Esophagus (tissue), 2 donors: ENCODE results near the gene N4BP2L1. TPM values are rescaled to one million over a fixed set of nuclear protein-coding genes. Genes with fewer than 3 reads are reported as not detected.
A peak's percentile ranks its signal among the peaks of the same experiment; 100 is the strongest.

Experiments
- H3K27ac ChIP-seq, 2 donors: one replicate each; pipeline ENCODE4 v1.5.1; 2013; ENCODE audit warnings: low read depth in 2 of 2, mild to moderate bottlenecking in 2 of 2, inconsistent platforms in 1 of 2, low read length in 1 of 2, moderate library complexity in 1 of 2
- H3K27me3 ChIP-seq, 2 donors: one replicate each; pipeline ENCODE4 v1.6.1; 2013; ENCODE audit warnings: low read length in 2 of 2, control low read depth in 1 of 2, mild to moderate bottlenecking in 1 of 2; ENCODE audit not compliant: insufficient read depth in 2 of 2, control insufficient read depth in 1 of 2
- H3K36me3 ChIP-seq, 2 donors: one replicate each; pipeline ENCODE4 v1.6.1; 2013; ENCODE audit warnings: low read length in 1 of 2; ENCODE audit not compliant: control insufficient read depth in 2 of 2, insufficient read depth in 2 of 2
- H3K4me1 ChIP-seq, 2 donors: one replicate each; pipeline ENCODE4 v1.6.1; 2013; ENCODE audit warnings: low read length in 1 of 2; ENCODE audit not compliant: control insufficient read depth in 2 of 2, insufficient read depth in 2 of 2
- H3K4me3 ChIP-seq, 2 donors: one replicate each; pipeline ENCODE4 v1.5.1; 2013; ENCODE audit warnings: low read length in 2 of 2, mild to moderate bottlenecking in 2 of 2, low read depth in 1 of 2, moderate library complexity in 1 of 2
- H3K9me3 ChIP-seq, 2 donors: one replicate each; pipeline ENCODE4 v1.6.1; 2013; ENCODE audit warnings: mild to moderate bottlenecking in 2 of 2, low read depth in 1 of 2, low read length in 1 of 2, moderate library complexity in 1 of 2; ENCODE audit not compliant: control insufficient read depth in 2 of 2, insufficient read depth in 1 of 2
- WGBS, 2 donors: extraction: QIAGEN DNeasy Blood & Tissue Kit; methylation state at CpG; one replicate each; pipeline ENCODE4 v1.1.7; 2013; 5-methylcytosine and 5-hydroxymethylcytosine counted together
- polyA plus RNA-seq, 2 donors: library from polyadenylated mRNA; stranded (reverse); fragments of 200-250 nt; gene quantifications; one replicate each; pipeline ENCODE4 v1.2.3, GENCODE V29; 2013
- donor health status: healthy with polysubstance abuse.
- donor health status: Bipolar disorder and iron deficiency.

The N4BP2L1 gene
- polyA plus RNA-seq = 1 to 10 TPM; 5.0 to 8.4 TPM

- Histone ChIP-seq H3K27me3 (no peaks in the 10 kb centered on the region), H3K27ac (peak within 1 kb of the TSS; percentile 81 to 92), H3K4me1 (peaks cover 0 to 5% of the 10 kb centered on the region in 2 donors), H3K4me3 (peak within 1 kb of the TSS; percentile 68 to 83), H3K9me3 (no peaks in the 10 kb centered on the region), H3K36me3 (no peaks in the 10 kb centered on the region)
- WGBS, 2 donors = 1% methylated on average over 37 to 40 of the region's 40 CpGs
Observed at GRCh38 chr13:32427852-32428580, at the start of gene N4BP2L1. N4BP2L1 (minus strand) TSS chr13:32428130; CDS start chr13:32428082, 48 bp downstream.

- H3K4me3 ChIP-seq = no peak overlapping the region
- no peak overlapping the region for H3K27ac ChIP-seq
- peaks cover 0 to 2% of the 10 kb centered on the region in 2 donors for H3K36me3 ChIP-seq
- 90 to 92% methylated on average over 5 of the region's 5 CpGs for WGBS, 2 donors
- H3K27me3 ChIP-seq = no peaks in the 10 kb centered on the region
- no peaks in the 10 kb centered on the region for H3K9me3 ChIP-seq
- no peaks in the 10 kb centered on the region for H3K4me1 ChIP-seq
Observed at GRCh38 chr13:32476892-32477291, 49.0 kb upstream of the N4BP2L1 start.

- H3K4me3 ChIP-seq = no peak overlapping the region
- H3K27ac ChIP-seq = no peak overlapping the region
- 52 to 76% methylated on average over 2 of the region's 2 CpGs for WGBS, 2 donors
- peaks cover 0 to 1% of the 10 kb centered on the region in 2 donors for H3K4me1 ChIP-seq
- peaks cover 0 to 2% of the 10 kb centered on the region in 2 donors for H3K36me3 ChIP-seq
- no peaks in the 10 kb centered on the region for H3K9me3 ChIP-seq
- H3K27me3 ChIP-seq = no peaks in the 10 kb centered on the region
Observed at GRCh38 chr13:32476021-32476731, 48.2 kb upstream of the N4BP2L1 start.

GRCh38 chr13:32474999-32475792, 47.3 kb upstream of the N4BP2L1 start:
- H3K4me1 ChIP-seq = peaks cover 0 to 1% of the 10 kb centered on the region in 2 donors
- 79 to 81% methylated on average over 10 of the region's 10 CpGs for WGBS, 2 donors
- H3K27me3 ChIP-seq = no peaks in the 10 kb centered on the region
- H3K27ac ChIP-seq = no peak overlapping the region
- peaks cover 0 to 5% of the 10 kb centered on the region in 2 donors for H3K36me3 ChIP-seq
- H3K4me3 ChIP-seq = no peak overlapping the region
- no peaks in the 10 kb centered on the region for H3K9me3 ChIP-seq

- WGBS, 2 donors = 84 to 86% methylated on average over 1 of the region's 1 CpG
- no peak overlapping the region for H3K4me3 ChIP-seq
- no peaks in the 10 kb centered on the region for H3K27me3 ChIP-seq
- no peaks in the 10 kb centered on the region for H3K9me3 ChIP-seq
- H3K4me1 ChIP-seq = peaks cover 0 to 1% of the 10 kb centered on the region in 2 donors
- H3K27ac ChIP-seq = no peak overlapping the region
- peaks cover 0 to 5% of the 10 kb centered on the region in 2 donors for H3K36me3 ChIP-seq
Observed at GRCh38 chr13:32473650-32474049, 45.7 kb upstream of the N4BP2L1 start.

- Histone ChIP-seq H3K4me1 (peaks cover 0 to 1% of the 10 kb centered on the region in 2 donors), H3K36me3 (peaks cover 0 to 5% of the 10 kb centered on the region in 2 donors), H3K4me3 (no peak overlapping the region), H3K27ac (no peak overlapping the region), H3K27me3 (no peaks in the 10 kb centered on the region), H3K9me3 (no peaks in the 10 kb centered on the region)
- 48 to 58% methylated on average over 3 of the region's 3 CpGs for WGBS, 2 donors
Observed at GRCh38 chr13:32472194-32472621, 44.3 kb upstream of the N4BP2L1 start.

- no peak overlapping the region for H3K27ac ChIP-seq
- H3K4me3 ChIP-seq = no peak overlapping the region
- H3K36me3 ChIP-seq = peaks cover 0 to 3% of the 10 kb centered on the region in 2 donors
- H3K4me1 ChIP-seq = peaks cover 0 to 1% of the 10 kb centered on the region in 2 donors
- WGBS, 2 donors = 68 to 69% methylated on average over 12 of the region's 12 CpGs
- no peaks in the 10 kb centered on the region for H3K9me3 ChIP-seq
- no peaks in the 10 kb centered on the region for H3K27me3 ChIP-seq
Observed at GRCh38 chr13:32471187-32471922, 43.4 kb upstream of the N4BP2L1 start.

GRCh38 chr13:32468502-32469142, 40.7 kb upstream of the N4BP2L1 start:
- WGBS, 2 donors = 83% methylated on average over 6 of the region's 6 CpGs
- H3K9me3 ChIP-seq = no peaks in the 10 kb centered on the region

More at GRCh38 chr13:32468502-32469142, 40.7 kb upstream of the N4BP2L1 start:
- peaks cover 0 to 3% of the 10 kb centered on the region in 2 donors for H3K36me3 ChIP-seq
- H3K27me3 ChIP-seq = no peaks in the 10 kb centered on the region
- peaks cover 0 to 1% of the 10 kb centered on the region in 2 donors for H3K4me1 ChIP-seq
- no peak overlapping the region for H3K4me3 ChIP-seq
- no peak overlapping the region for H3K27ac ChIP-seq
